Upper lobe of left lung (tissue), 6 donors: ENCODE data around the gene METTL18. TPM values are rescaled to one million over a fixed set of nuclear protein-coding genes. Genes with fewer than 3 reads are reported as not detected.

ENCODE experiments used
- ATAC-seq, 2 donors: fragments of 200-7000 bp; cut with Tn5 transposase; one replicate each; pipeline ENCODE4 v1.9.1; 2022; ENCODE audit warnings: mild to moderate bottlenecking in 2 of 2, moderate library complexity in 2 of 2; ENCODE audit not compliant: low FRiP score in 2 of 2
- DNase-seq, 2 donors: peaks; one replicate each; pipeline ENCODE4 v3.0.0-alpha.2; 2019 to 2020
- H3K27ac ChIP-seq, 4 donors: fragments of 200-600 bp; sonication (generic); one replicate each; pipeline ENCODE4 v1.5.1; 2016 to 2019
- H3K27me3 ChIP-seq, 4 donors: fragments of 200-600 bp; sonication (generic); one replicate each; pipeline ENCODE4 v1.5.1; 2017 to 2019
- H3K36me3 ChIP-seq, 4 donors: fragments of 200-600 bp; sonication (generic); one replicate each; pipeline ENCODE4 v1.5.1; 2016 to 2019
- H3K4me1 ChIP-seq, 4 donors: fragments of 200-600 bp; sonication (generic); one replicate each; pipeline ENCODE4 v1.5.1; 2018 to 2019
- H3K4me3 ChIP-seq, 4 donors: fragments of 200-600 bp; sonication (generic); one replicate each; pipeline ENCODE4 v1.5.1; 2017 to 2019; ENCODE audit warnings: mild to moderate bottlenecking in 2 of 4, moderate library complexity in 1 of 4
- H3K9me3 ChIP-seq, 4 donors: fragments of 200-600 bp; sonication (generic); one replicate each; pipeline ENCODE4 v1.5.1; 2018 to 2019
- EP300 ChIP-seq, 4 donors: sonication (generic); formaldehyde crosslinking; IDR thresholded peaks; one replicate each; pipeline ENCODE4 v1.5.1; 2017; ENCODE audit warnings: antibody characterized with exemption in 4 of 4, control low read depth in 2 of 4
- POLR2A ChIP-seq, 4 donors: fragments of 450-650 bp; IDR thresholded peaks; one replicate each; pipeline ENCODE4 v1.5.1; 2016 to 2017; ENCODE audit warnings: antibody characterized with exemption in 4 of 4, mild to moderate bottlenecking in 2 of 4
- POLR2AphosphoS5 ChIP-seq, 2 donors: sonication (generic); formaldehyde crosslinking; IDR thresholded peaks; one replicate each; pipeline ENCODE4 v1.5.1; 2017; ENCODE audit warnings: antibody characterized with exemption in 2 of 2
- WGBS, 2 donors: methylation state at CpG; one replicate each; pipeline ENCODE4 v1.1.5; 2017 to 2018; 5-methylcytosine and 5-hydroxymethylcytosine counted together
- total RNA-seq, 6 donors: library from RNA; depleted of rRNA in 4 of 6; stranded (reverse); fragments of >200 nt in 4 of 6; gene quantifications; one replicate each; pipeline versions ENCODE4 v1.1.0 to v1.2.1, GENCODE V29; 2016 to 2021
- TF ChIP-seq, protein P1 (sequence below), 6 experiments: fragments of 450-650 bp in 4 of 6; fragments of 200-600 bp in 2 of 6; sonication (generic) in 2 of 6; IDR thresholded peaks; one replicate each; pipeline ENCODE4 v1.5.1; 2016 to 2019; ENCODE audit warnings: antibody characterized with exemption in 6 of 6
- donor health status: DM: no; HTN: no; CAD: no; lungs with moderate emphysema.
- donor health status: DM: no; HTN: yes; CAD: no; lungs with severe emphysema.

Gene METTL18
- total RNA-seq: 1 to 10 TPM in 5 of 6 donors, under 1 TPM in 1; 0.44 to 7.5 (median 4.9) TPM

DNA sequence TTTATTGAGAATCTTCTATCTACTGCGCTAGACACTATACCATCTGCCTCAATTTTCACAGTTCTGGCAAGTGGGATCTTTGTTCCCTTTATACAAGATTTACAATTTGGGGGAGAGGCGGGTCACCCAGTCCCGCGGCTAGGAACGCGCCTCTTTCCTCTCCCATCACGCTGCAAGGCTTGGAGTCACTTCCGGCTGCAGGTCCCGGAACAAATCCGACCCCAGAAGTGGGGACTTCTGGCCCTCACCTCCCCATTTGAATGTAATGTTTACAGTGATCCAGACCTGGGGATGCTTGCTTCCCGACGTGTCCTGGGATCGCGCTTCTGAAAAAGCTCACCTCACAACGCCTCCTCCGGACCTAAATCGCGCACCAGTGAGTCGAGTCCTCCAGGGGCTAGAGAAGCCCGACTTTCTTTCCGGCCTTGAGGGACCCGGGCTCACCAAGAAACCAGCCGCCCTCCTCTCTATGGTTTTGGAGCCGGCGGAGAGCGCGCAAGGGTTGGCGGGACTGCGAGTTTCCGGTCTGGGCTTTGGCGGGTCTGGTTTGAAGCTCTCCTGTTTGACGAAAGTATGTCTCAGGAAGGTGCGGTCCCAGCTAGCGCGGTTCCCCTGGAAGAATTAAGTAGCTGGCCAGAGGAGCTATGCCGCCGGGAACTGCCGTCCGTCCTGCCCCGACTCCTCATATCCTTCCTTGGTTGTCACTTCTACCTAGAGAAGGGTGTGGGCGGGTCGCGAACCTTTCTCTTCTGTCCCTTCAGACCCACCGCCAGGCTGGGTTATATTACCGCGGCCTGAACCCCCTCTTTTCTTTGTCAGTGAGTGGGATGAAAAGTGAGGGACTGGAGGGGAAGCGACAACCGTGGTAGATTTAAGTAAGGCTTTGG is at the start of gene METTL18:
Gene METTL18, minus strand, starts transcription at position 378 of the 887 bp plus-strand sequence. CDS start 1,212 bp downstream, outside the sequence.
- H3K9me3 ChIP-seq: no peaks in the 10 kb centered on the region
- H3K4me3 ChIP-seq: peak within 1 kb of the TSS; percentile 62 to 87 (median 70)
- ATAC-seq (peak; percentile 99 to 100), DNase-seq (peak; percentile 91 to 93)
- 1 to 2% methylated on average over 22 to 47 of the region's 48 CpGs for WGBS, 2 donors
- TF ChIP-seq EP300 (IDR thresholded peaks at IDR 0.05) (no peak), POLR2A (IDR thresholded peaks at IDR 0.05) (peak in 3 of 4 donors; percentile 15 to 67 (median 21)), POLR2AphosphoS5 (IDR thresholded peaks at IDR 0.05) (peak; percentile 77 to 80)
- TF ChIP-seq, protein P1, sequence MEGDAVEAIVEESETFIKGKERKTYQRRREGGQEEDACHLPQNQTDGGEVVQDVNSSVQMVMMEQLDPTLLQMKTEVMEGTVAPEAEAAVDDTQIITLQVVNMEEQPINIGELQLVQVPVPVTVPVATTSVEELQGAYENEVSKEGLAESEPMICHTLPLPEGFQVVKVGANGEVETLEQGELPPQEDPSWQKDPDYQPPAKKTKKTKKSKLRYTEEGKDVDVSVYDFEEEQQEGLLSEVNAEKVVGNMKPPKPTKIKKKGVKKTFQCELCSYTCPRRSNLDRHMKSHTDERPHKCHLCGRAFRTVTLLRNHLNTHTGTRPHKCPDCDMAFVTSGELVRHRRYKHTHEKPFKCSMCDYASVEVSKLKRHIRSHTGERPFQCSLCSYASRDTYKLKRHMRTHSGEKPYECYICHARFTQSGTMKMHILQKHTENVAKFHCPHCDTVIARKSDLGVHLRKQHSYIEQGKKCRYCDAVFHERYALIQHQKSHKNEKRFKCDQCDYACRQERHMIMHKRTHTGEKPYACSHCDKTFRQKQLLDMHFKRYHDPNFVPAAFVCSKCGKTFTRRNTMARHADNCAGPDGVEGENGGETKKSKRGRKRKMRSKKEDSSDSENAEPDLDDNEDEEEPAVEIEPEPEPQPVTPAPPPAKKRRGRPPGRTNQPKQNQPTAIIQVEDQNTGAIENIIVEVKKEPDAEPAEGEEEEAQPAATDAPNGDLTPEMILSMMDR (IDR thresholded peaks at IDR 0.05): peak in 2 of 6 experiments; percentile 6 to 31
- peak within 1 kb of the TSS; percentile 88 to 94 (median 89) for H3K27ac ChIP-seq
- peaks cover 12 to 16% (median 13%) of the 10 kb centered on the region in 4 donors for H3K4me1 ChIP-seq
- no peaks in the 10 kb centered on the region for H3K27me3 ChIP-seq
- H3K36me3 ChIP-seq: peaks cover 0 to 4% (median 0%) of the 10 kb centered on the region in 4 donors

DNA sequence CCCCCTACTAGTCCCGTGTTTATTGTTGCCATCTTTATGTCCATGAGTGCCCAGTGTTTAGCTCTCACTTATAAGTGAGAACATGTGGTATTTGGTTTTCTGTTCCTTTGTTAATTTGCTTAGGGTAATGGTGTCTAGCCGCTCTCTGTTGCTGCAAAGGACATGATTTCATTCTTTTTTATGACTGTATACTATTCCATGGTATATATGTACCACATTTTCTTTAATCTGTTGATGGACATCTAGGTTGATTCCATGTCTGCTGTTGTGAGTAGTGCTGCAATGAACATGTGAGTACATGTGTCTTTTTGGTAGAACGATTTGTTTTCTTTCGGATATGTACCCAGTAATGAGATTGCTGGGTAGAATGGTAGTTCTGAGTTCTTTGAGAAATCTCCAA is 44.2 kb upstream of the METTL18 start:
- no peak overlapping the region for H3K4me3 ChIP-seq
- H3K9me3 ChIP-seq: peaks cover 0 to 5% (median 1%) of the 10 kb centered on the region in 4 donors
- no peaks in the 10 kb centered on the region for H3K4me1 ChIP-seq
- peaks cover 0 to 24% (median 0%) of the 10 kb centered on the region in 4 donors for H3K36me3 ChIP-seq
- no peak for DNase-seq
- H3K27me3 ChIP-seq: no peaks in the 10 kb centered on the region
- TF ChIP-seq, protein P1 (IDR thresholded peaks at IDR 0.05): no peak
- TF ChIP-seq EP300 (IDR thresholded peaks at IDR 0.05) (no peak), POLR2A (IDR thresholded peaks at IDR 0.05) (no peak), POLR2AphosphoS5 (IDR thresholded peaks at IDR 0.05) (no peak)
- H3K27ac ChIP-seq: no peak overlapping the region
- ATAC-seq: no peak
- 73 to 74% methylated on average over 4 of the region's 4 CpGs for WGBS, 2 donors

DNA sequence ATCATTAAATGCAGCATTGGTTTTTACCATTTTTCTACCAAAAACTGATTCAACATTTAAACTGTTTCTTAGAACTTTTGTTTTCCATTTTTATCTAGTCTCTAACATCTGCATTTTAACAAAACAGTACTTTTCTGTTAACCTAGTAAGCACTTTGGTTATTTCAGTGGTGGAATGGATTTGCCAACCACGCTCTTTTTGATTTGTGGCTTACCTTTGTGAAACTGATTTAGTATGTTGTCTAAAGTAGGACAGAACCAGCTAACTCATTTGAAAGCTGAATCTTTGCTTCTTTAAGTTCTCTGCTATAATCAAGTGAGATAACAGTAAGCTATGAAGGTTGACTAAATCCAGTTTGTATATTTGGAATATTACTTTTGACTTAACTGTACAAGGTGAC is 41.5 kb upstream of the METTL18 start:
- 86 to 100% methylated on average over 1 of the region's 1 CpG for WGBS, 2 donors
- no peaks in the 10 kb centered on the region for H3K4me1 ChIP-seq
- DNase-seq (no peak), ATAC-seq (no peak)
- TF ChIP-seq EP300 (IDR thresholded peaks at IDR 0.05): no peak
- no peak for TF ChIP-seq POLR2AphosphoS5 (IDR thresholded peaks at IDR 0.05)
- TF ChIP-seq POLR2A (IDR thresholded peaks at IDR 0.05): no peak
- no peaks in the 10 kb centered on the region for H3K27me3 ChIP-seq
- H3K36me3 ChIP-seq: peaks cover 0 to 12% (median 0%) of the 10 kb centered on the region in 4 donors
- H3K9me3 ChIP-seq: peaks cover 0 to 5% (median 1%) of the 10 kb centered on the region in 4 donors
- H3K4me3 ChIP-seq: no peak overlapping the region
- no peak overlapping the region for H3K27ac ChIP-seq

DNA sequence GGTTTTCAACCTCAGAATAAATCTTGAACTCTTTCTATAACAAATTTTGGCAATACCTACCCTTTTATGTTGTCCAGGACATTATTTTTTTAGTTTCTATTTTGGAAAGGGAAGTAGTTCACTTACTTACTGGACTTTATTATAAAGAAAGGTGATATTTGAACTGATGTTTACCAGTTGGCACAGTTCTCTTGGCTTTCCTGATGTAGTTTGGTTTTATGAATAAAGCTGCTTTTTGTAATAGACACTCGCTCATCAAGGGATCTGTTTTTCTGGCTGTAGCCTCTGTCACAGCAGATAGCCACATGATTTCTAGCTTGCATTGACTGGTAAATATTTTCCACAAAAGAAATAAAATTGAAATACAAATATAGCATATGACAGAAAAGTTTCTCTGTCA is 40.9 kb upstream of the METTL18 start:
- ATAC-seq (no peak), DNase-seq (no peak)
- Histone ChIP-seq H3K27ac (no peak overlapping the region), H3K9me3 (peaks cover 0 to 5% (median 1%) of the 10 kb centered on the region in 4 donors), H3K4me1 (no peaks in the 10 kb centered on the region), H3K36me3 (peaks cover 0 to 15% (median 0%) of the 10 kb centered on the region in 4 donors), H3K27me3 (no peaks in the 10 kb centered on the region), H3K4me3 (no peak overlapping the region)
- 84 to 89% methylated on average over 1 of the region's 1 CpG for WGBS, 2 donors
- TF ChIP-seq POLR2A (IDR thresholded peaks at IDR 0.05) (no peak), POLR2AphosphoS5 (IDR thresholded peaks at IDR 0.05) (no peak), EP300 (IDR thresholded peaks at IDR 0.05) (no peak)
- TF ChIP-seq, protein P1 (IDR thresholded peaks at IDR 0.05): no peak

DNA sequence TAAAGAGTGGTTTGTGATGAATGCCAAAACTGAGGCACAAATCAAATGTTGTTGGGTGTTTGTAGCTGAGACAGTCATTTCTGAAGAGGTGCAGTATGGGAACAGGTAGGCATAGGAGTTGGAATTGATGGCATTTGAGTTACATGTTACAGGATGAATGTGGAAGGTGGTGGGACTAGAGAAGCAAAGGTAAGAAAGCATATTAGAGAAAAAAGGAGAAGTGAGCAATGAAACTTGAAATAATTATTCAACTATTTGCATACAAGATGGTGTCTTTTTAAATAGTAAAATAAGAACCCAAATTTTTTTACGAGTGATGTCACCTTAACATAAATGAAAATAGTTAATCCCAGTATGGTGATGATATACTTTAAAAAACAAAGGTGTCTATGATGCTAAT is 40.2 kb upstream of the METTL18 start:
- no peak for TF ChIP-seq POLR2AphosphoS5 (IDR thresholded peaks at IDR 0.05)
- TF ChIP-seq, protein P1 (IDR thresholded peaks at IDR 0.05): no peak
- TF ChIP-seq EP300 (IDR thresholded peaks at IDR 0.05): no peak
- no peak for TF ChIP-seq POLR2A (IDR thresholded peaks at IDR 0.05)
- H3K9me3 ChIP-seq: peaks cover 0 to 5% (median 1%) of the 10 kb centered on the region in 4 donors
- DNase-seq: no peak
- H3K27ac ChIP-seq: no peak overlapping the region
- 98 to 100% methylated on average over 1 of the region's 1 CpG for WGBS, 2 donors
- peaks cover 0 to 19% (median 0%) of the 10 kb centered on the region in 4 donors for H3K36me3 ChIP-seq
- no peaks in the 10 kb centered on the region for H3K27me3 ChIP-seq
- no peaks in the 10 kb centered on the region for H3K4me1 ChIP-seq
- no peak overlapping the region for H3K4me3 ChIP-seq
- no peak for ATAC-seq
